T-helper 17 cell (primary cell): ENCODE results near the gene FUT2. TPM values are rescaled to one million over a fixed set of nuclear protein-coding genes. Genes with fewer than 3 reads are reported as not detected.
"Not testable (repeated sequence)": the region's sequence is repeated elsewhere in the genome, so short reads cannot be mapped to it uniquely, and the experiment has no call there.

ENCODE experiments used
- ATAC-seq: fragments of 150-1000 bp; cut with Tn5 transposase; 2 replicates; pipeline ENCODE4 v1.10.0; 2021; ENCODE audit warnings: mild to moderate bottlenecking, moderate library complexity
- DNase-seq, 3 donors: peaks; one replicate each; pipeline versions ENCODE4 v3.0.0 to v3.0.0-alpha.2; 2020 to 2021
- H3K9me3 ChIP-seq: one replicate; pipeline ENCODE4 v1.7.0; 2013; ENCODE audit warnings: low read length, mild to moderate bottlenecking; ENCODE audit not compliant: control insufficient read depth, poor library complexity, severe bottlenecking
- H3K27ac Mint-ChIP-seq: one replicate; pipeline ENCODE4 v1.8.0; 2022; ENCODE audit warnings: mild to moderate bottlenecking, moderate library complexity, mixed read lengths
- H3K27me3 Mint-ChIP-seq: one replicate; pipeline ENCODE4 v1.8.0; 2022; ENCODE audit warnings: mixed read lengths
- H3K36me3 Mint-ChIP-seq: one replicate; pipeline ENCODE4 v1.8.0; 2022; ENCODE audit warnings: low read depth, mixed read lengths
- H3K4me1 Mint-ChIP-seq: one replicate; pipeline ENCODE4 v1.8.0; 2022; ENCODE audit warnings: mild to moderate bottlenecking, mixed read lengths
- H3K4me3 Mint-ChIP-seq: one replicate; pipeline ENCODE4 v1.8.0; 2022; ENCODE audit warnings: mild to moderate bottlenecking, moderate library complexity, mixed read lengths
- total RNA-seq, 4 donors: library from RNA in 2 of 4; stranded (reverse) in 2 of 4; gene quantifications; one replicate each; pipeline ENCODE4 v1.2.3 and lab custom pipeline; 2022 to 2026

Gene FUT2
- total RNA-seq, 2 donors from 2014 or later: not detected

- H3K27ac Mint-ChIP-seq: no peak overlapping the region
- no peaks in the 10 kb centered on the region for H3K9me3 ChIP-seq
- peak; percentile 95 for ATAC-seq
- no peaks in the 10 kb centered on the region for H3K36me3 Mint-ChIP-seq
- no peaks in the 10 kb centered on the region for H3K27me3 Mint-ChIP-seq
- H3K4me1 Mint-ChIP-seq: peaks cover 6% of the 10 kb centered on the region
- no peak overlapping the region for H3K4me3 Mint-ChIP-seq
- peak; percentile 38 to 71 (median 55) for DNase-seq
Measured at GRCh38 chr19:48674921-48675824, 20.6 kb upstream of the FUT2 start.

- Mint-ChIP-seq H3K27me3 (no peaks in the 10 kb centered on the region), H3K27ac (peak overlapping the region; percentile 63), H3K36me3 (no peaks in the 10 kb centered on the region), H3K4me3 (no peak overlapping the region), H3K4me1 (peaks cover 6% of the 10 kb centered on the region)
- DNase-seq (no peak), ATAC-seq (no peak)
- H3K9me3 ChIP-seq: no peaks in the 10 kb centered on the region
Measured at GRCh38 chr19:48676487-48676886, 19.3 kb upstream of the FUT2 start.

- Mint-ChIP-seq H3K36me3 (no peaks in the 10 kb centered on the region), H3K27ac (peak overlapping the region; percentile 63), H3K4me3 (no peak overlapping the region), H3K4me1 (peaks cover 6% of the 10 kb centered on the region), H3K27me3 (no peaks in the 10 kb centered on the region)
- DNase-seq (no peak), ATAC-seq (no peak)
- H3K9me3 ChIP-seq: no peaks in the 10 kb centered on the region
Measured at GRCh38 chr19:48676887-48677286, 18.9 kb upstream of the FUT2 start.

GRCh38 chr19:48678201-48678600 lies 17.6 kb upstream of the FUT2 start:
- DNase-seq (no peak), ATAC-seq (no peak)
- no peaks in the 10 kb centered on the region for H3K27me3 Mint-ChIP-seq
- no peaks in the 10 kb centered on the region for H3K9me3 ChIP-seq
- H3K27ac Mint-ChIP-seq: no peak overlapping the region
- H3K4me1 Mint-ChIP-seq: peaks cover 6% of the 10 kb centered on the region
- no peak overlapping the region for H3K4me3 Mint-ChIP-seq
- H3K36me3 Mint-ChIP-seq: no peaks in the 10 kb centered on the region

- H3K36me3 Mint-ChIP-seq, H3K4me3 Mint-ChIP-seq, H3K27ac Mint-ChIP-seq, DNase-seq, H3K27me3 Mint-ChIP-seq, ATAC-seq, H3K9me3 ChIP-seq, H3K4me1 Mint-ChIP-seq: not testable (repeated sequence)
Measured at GRCh38 chr19:48680006-48680405, 15.8 kb upstream of the FUT2 start.

GRCh38 chr19:48680436-48681126 lies 15.2 kb upstream of the FUT2 start:
- no peaks in the 10 kb centered on the region for H3K36me3 Mint-ChIP-seq
- no peaks in the 10 kb centered on the region for H3K27me3 Mint-ChIP-seq
- no peak overlapping the region for H3K27ac Mint-ChIP-seq

GRCh38 chr19:48681127-48681470 lies 14.7 kb upstream of the FUT2 start:
- Mint-ChIP-seq H3K27me3 (no peaks in the 10 kb centered on the region), H3K36me3 (no peaks in the 10 kb centered on the region), H3K27ac (no peak overlapping the region), H3K4me3 (no peak overlapping the region), H3K4me1 (peaks cover 2% of the 10 kb centered on the region)
- ATAC-seq: no peak
- DNase-seq: no peak
- no peaks in the 10 kb centered on the region for H3K9me3 ChIP-seq

More at GRCh38 chr19:48680436-48681126, 15.2 kb upstream of the FUT2 start:
- no peaks in the 10 kb centered on the region for H3K4me1 Mint-ChIP-seq
- H3K4me3 Mint-ChIP-seq: no peak overlapping the region
- ATAC-seq (no peak), DNase-seq (no peak)
- no peaks in the 10 kb centered on the region for H3K9me3 ChIP-seq

GRCh38 chr19:48683349-48683748 lies 12.4 kb upstream of the FUT2 start:
- no peak for ATAC-seq
- no peak for DNase-seq
- Mint-ChIP-seq H3K27ac (no peak overlapping the region), H3K4me1 (peaks cover 2% of the 10 kb centered on the region), H3K36me3 (no peaks in the 10 kb centered on the region), H3K4me3 (no peak overlapping the region), H3K27me3 (no peaks in the 10 kb centered on the region)
- H3K9me3 ChIP-seq: no peaks in the 10 kb centered on the region

GRCh38 chr19:48685583-48685982 lies 10.2 kb upstream of the FUT2 start:
- H3K9me3 ChIP-seq: no peaks in the 10 kb centered on the region
- no peak overlapping the region for H3K4me3 Mint-ChIP-seq
- ATAC-seq (no peak), DNase-seq (no peak)
- H3K27ac Mint-ChIP-seq: no peak overlapping the region
- H3K36me3 Mint-ChIP-seq: no peaks in the 10 kb centered on the region
- peaks cover 2% of the 10 kb centered on the region for H3K4me1 Mint-ChIP-seq
- no peaks in the 10 kb centered on the region for H3K27me3 Mint-ChIP-seq

GRCh38 chr19:48686088-48686487 lies 9.7 kb upstream of the FUT2 start:
- H3K27me3 Mint-ChIP-seq: no peaks in the 10 kb centered on the region

GRCh38 chr19:48686637-48687036 lies 9.1 kb upstream of the FUT2 start:
- H3K9me3 ChIP-seq, H3K4me3 Mint-ChIP-seq, DNase-seq, H3K27me3 Mint-ChIP-seq, H3K27ac Mint-ChIP-seq, H3K4me1 Mint-ChIP-seq, ATAC-seq, H3K36me3 Mint-ChIP-seq: not testable (repeated sequence)

More at GRCh38 chr19:48686088-48686487, 9.7 kb upstream of the FUT2 start:
- H3K4me1 Mint-ChIP-seq: peaks cover 2% of the 10 kb centered on the region
- ATAC-seq: no peak
- no peaks in the 10 kb centered on the region for H3K36me3 Mint-ChIP-seq
- no peaks in the 10 kb centered on the region for H3K9me3 ChIP-seq
- no peak for DNase-seq
- H3K4me3 Mint-ChIP-seq: no peak overlapping the region
- H3K27ac Mint-ChIP-seq: no peak overlapping the region

GRCh38 chr19:48687776-48688175 lies 8.0 kb upstream of the FUT2 start:
- H3K9me3 ChIP-seq: no peaks in the 10 kb centered on the region
- Mint-ChIP-seq H3K27ac (no peak overlapping the region), H3K4me3 (no peak overlapping the region), H3K27me3 (no peaks in the 10 kb centered on the region), H3K4me1 (peaks cover 2% of the 10 kb centered on the region), H3K36me3 (no peaks in the 10 kb centered on the region)
- DNase-seq (no peak), ATAC-seq (no peak)

- no peak for ATAC-seq
- Mint-ChIP-seq H3K4me3 (no peak overlapping the region), H3K27ac (no peak overlapping the region), H3K36me3 (no peaks in the 10 kb centered on the region), H3K27me3 (no peaks in the 10 kb centered on the region), H3K4me1 (peaks cover 2% of the 10 kb centered on the region)
- no peak for DNase-seq
- H3K9me3 ChIP-seq: no peaks in the 10 kb centered on the region
Measured at GRCh38 chr19:48689449-48689848, 6.3 kb upstream of the FUT2 start.
